ENCODE results near the gene TFF1.

DNA sequence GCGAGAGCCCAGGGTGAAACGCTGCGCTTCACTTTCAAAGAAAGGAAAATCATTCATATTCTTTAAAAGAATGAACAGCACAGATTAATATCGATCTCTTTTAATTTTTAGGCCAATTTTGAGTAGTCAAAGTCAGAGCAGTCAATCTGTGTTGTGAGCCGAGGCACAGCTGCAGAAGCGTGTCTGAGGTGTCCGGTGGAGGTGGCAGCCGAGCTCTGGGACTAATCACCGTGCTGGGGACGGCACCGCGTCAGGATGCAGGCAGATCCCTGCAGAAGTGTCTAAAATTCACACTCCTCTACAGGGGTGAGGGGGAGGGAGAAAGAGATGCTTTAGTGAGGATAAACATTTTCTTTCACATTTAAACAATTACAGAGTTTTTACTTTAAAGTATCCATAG is 4.1 kb downstream of the TFF1 start:
- TF ChIP-seq, protein P1, sequence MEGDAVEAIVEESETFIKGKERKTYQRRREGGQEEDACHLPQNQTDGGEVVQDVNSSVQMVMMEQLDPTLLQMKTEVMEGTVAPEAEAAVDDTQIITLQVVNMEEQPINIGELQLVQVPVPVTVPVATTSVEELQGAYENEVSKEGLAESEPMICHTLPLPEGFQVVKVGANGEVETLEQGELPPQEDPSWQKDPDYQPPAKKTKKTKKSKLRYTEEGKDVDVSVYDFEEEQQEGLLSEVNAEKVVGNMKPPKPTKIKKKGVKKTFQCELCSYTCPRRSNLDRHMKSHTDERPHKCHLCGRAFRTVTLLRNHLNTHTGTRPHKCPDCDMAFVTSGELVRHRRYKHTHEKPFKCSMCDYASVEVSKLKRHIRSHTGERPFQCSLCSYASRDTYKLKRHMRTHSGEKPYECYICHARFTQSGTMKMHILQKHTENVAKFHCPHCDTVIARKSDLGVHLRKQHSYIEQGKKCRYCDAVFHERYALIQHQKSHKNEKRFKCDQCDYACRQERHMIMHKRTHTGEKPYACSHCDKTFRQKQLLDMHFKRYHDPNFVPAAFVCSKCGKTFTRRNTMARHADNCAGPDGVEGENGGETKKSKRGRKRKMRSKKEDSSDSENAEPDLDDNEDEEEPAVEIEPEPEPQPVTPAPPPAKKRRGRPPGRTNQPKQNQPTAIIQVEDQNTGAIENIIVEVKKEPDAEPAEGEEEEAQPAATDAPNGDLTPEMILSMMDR (conservative IDR thresholded peaks at IDR 0.05; ENCODE audit: low read depth, low read length) = no peak
- TF ChIP-seq EZH2phosphoT487 (IDR thresholded peaks at IDR 0.05; ENCODE audit: borderline replicate concordance, low read length) (no peak), EZH2 (IDR thresholded peaks at IDR 0.05; ENCODE audit: low read length, unreplicated experiment) (no peak)

Measured in PC-3 (cell line).